IMR-90 (cell line): ENCODE results near the gene DOK6. TPM values are rescaled to one million over a fixed set of nuclear protein-coding genes. Genes with fewer than 3 reads are reported as not detected.

Experiments
- ATAC-seq: fragments of 200-7000 bp; cut with Tn5 transposase; 2 replicates; pipeline ENCODE4 v1.9.1; 2020; ENCODE audit warnings: low read depth, mild to moderate bottlenecking, moderate library complexity
- BruUV-seq: library from RNA; stranded (reverse); fragments of 400-500 nt; replicated peaks from 2 replicates; lab custom pipeline; 2021; lab: Mats Ljungman, UMichigan
- CTCF ChIA-PET: fragments of 300-600 bp; formaldehyde crosslinking; extraction: SDS; loops from one replicate; lab custom pipeline; 2021; ENCODE audit warnings: antibody characterized with exemption; lab: Yijun Ruan, JAX
- POLR2A ChIA-PET: fragments of 300-600 bp; sonication (Branson Sonifier 250); formaldehyde crosslinking; loops from one replicate; lab custom pipeline; 2022; ENCODE audit warnings: antibody characterized with exemption; ENCODE audit not compliant: unreplicated experiment; lab: Charles Lee
- DNase-seq: peaks from one replicate; pipeline ENCODE4 v3.0.0; 2013
- H2AFZ ChIP-seq: replicated peaks from 2 replicates; pipeline ENCODE3; 2013; ENCODE audit warnings: low read length, mild to moderate bottlenecking; ENCODE audit not compliant: poor library complexity
- H2AK5ac ChIP-seq: 2 replicates; pipeline ENCODE4 v1.6.1; 2013; ENCODE audit warnings: low read depth, low read length, inconsistent platforms
- H2AK9ac ChIP-seq: replicated peaks from 2 replicates; pipeline ENCODE3; 2013; ENCODE audit warnings: mild to moderate bottlenecking, low read depth, low read length, moderate library complexity; ENCODE audit not compliant: poor library complexity
- H2BK120ac ChIP-seq: 2 replicates; pipeline ENCODE4 v1.6.1; 2013; ENCODE audit warnings: low read depth, low read length, inconsistent platforms
- H2BK15ac ChIP-seq: 3 replicates; pipeline ENCODE4 v1.6.1; 2013; ENCODE audit warnings: low read depth, low read length, inconsistent platforms
- H2BK20ac ChIP-seq: 2 replicates; pipeline ENCODE4 v1.6.1; 2013; ENCODE audit warnings: low read depth, mild to moderate bottlenecking, inconsistent platforms, low read length, moderate library complexity
- H2BK5ac ChIP-seq: 2 replicates; pipeline ENCODE4 v1.6.1; 2013; ENCODE audit warnings: mild to moderate bottlenecking, low read depth, low read length, inconsistent platforms; ENCODE audit not compliant: poor library complexity, severe bottlenecking
- H3K14ac ChIP-seq: replicated peaks from 2 replicates; pipeline ENCODE4 v1.6.1; 2013; ENCODE audit warnings: low read depth, low read length, inconsistent platforms
- H3K18ac ChIP-seq: 2 replicates; pipeline ENCODE4 v1.6.1; 2013; ENCODE audit warnings: low read depth, low read length, control low read depth
- H3K23ac ChIP-seq: 2 replicates; pipeline ENCODE4 v1.6.1; 2013; ENCODE audit warnings: low read depth, low read length, inconsistent platforms
- H3K27ac ChIP-seq: 2 replicates; pipeline ENCODE4 v1.5.1; 2013; ENCODE audit warnings: mild to moderate bottlenecking, control low read depth, low read length; ENCODE audit not compliant: insufficient read depth
- H3K27me3 ChIP-seq: 2 replicates; pipeline ENCODE4 v1.6.1; 2013; ENCODE audit warnings: low read length; ENCODE audit not compliant: control insufficient read depth, insufficient read depth
- H3K36me3 ChIP-seq: 2 replicates; pipeline ENCODE4 v1.6.1; 2013; ENCODE audit warnings: low read length, mixed read lengths; ENCODE audit not compliant: control insufficient read depth, insufficient read depth
- H3K4ac ChIP-seq: 2 replicates; pipeline ENCODE4 v1.6.1; 2013; ENCODE audit warnings: low read depth, low read length, inconsistent platforms
- H3K4me1 ChIP-seq: 2 replicates; pipeline ENCODE4 v1.6.1; 2013; ENCODE audit warnings: low read length, mixed read lengths; ENCODE audit not compliant: control insufficient read depth, insufficient read depth
- H3K4me2 ChIP-seq: 2 replicates; pipeline ENCODE4 v1.6.1; 2013; ENCODE audit warnings: low read depth, mild to moderate bottlenecking, control low read depth, low read length, moderate library complexity
- H3K4me3 ChIP-seq: 2 replicates; pipeline ENCODE4 v1.5.1; 2013; ENCODE audit warnings: low read depth, mild to moderate bottlenecking, control low read depth, low read length, moderate library complexity; ENCODE audit not compliant: insufficient read depth
- H3K56ac ChIP-seq: 2 replicates; pipeline ENCODE4 v1.6.1; 2013; ENCODE audit warnings: low read length, inconsistent platforms; ENCODE audit not compliant: insufficient read depth; ENCODE audit errors: extremely low read depth
- H3K79me1 ChIP-seq, 2 experiments: 2 replicates each; pipeline ENCODE4 v1.6.1; 2013; ENCODE audit warnings: low read length in 2 of 2, inconsistent platforms in 1 of 2, low read depth in 1 of 2
- H3K9ac ChIP-seq: 2 replicates; pipeline ENCODE4 v1.6.1; 2013; ENCODE audit warnings: low read depth, low read length, control low read depth
- H3K9me1 ChIP-seq: 2 replicates; pipeline ENCODE4 v1.6.1; 2013; ENCODE audit warnings: low read length, inconsistent platforms; ENCODE audit not compliant: insufficient read depth
- H3K9me3 ChIP-seq: 2 replicates; pipeline ENCODE4 v1.6.1; 2013; ENCODE audit warnings: low read length; ENCODE audit not compliant: control insufficient read depth, insufficient read depth
- H4K20me1 ChIP-seq: 2 replicates; pipeline ENCODE4 v1.6.1; 2013; ENCODE audit warnings: low read length, inconsistent platforms; ENCODE audit not compliant: insufficient read depth
- H4K5ac ChIP-seq: 2 replicates; pipeline ENCODE4 v1.6.1; 2013; ENCODE audit warnings: mild to moderate bottlenecking, low read depth, low read length, control low read depth
- H4K8ac ChIP-seq, 2 experiments: 2 replicates each; pipeline ENCODE4 v1.6.1; 2013; ENCODE audit warnings: low read depth in 2 of 2, low read length in 2 of 2, control low read depth in 1 of 2, inconsistent platforms in 1 of 2
- H4K91ac ChIP-seq: 2 replicates; pipeline ENCODE4 v1.6.1; 2013; ENCODE audit warnings: low read depth, low read length, inconsistent platforms; ENCODE audit not compliant: insufficient read depth
- ELK1 ChIP-seq: fragments of 150-350 bp; IDR thresholded peaks from 2 replicates; pipeline ENCODE4 v1.6.1; 2016; ENCODE audit warnings: low read depth, mild to moderate bottlenecking, low read length, moderate library complexity, borderline replicate concordance
- WGBS, 2 experiments: methylation state at CpG; one replicate each; pipeline versions ENCODE4 v1.1.5 to v1.1.7; 2013; ENCODE audit warnings: missing lambda C conversion rate in 2 of 2; ENCODE audit not compliant: insufficient read length in 1 of 2; ENCODE audit errors: extremely low coverage in 2 of 2; 5-methylcytosine and 5-hydroxymethylcytosine counted together
- dilution Hi-C: fragments of 300-500 bp; cut with HindIII; formaldehyde crosslinking; loops from one replicate; pipeline ENCODE4 v1.14.3; 2018; ENCODE audit warnings: low sequenced_read_pairs; ENCODE audit not compliant: unreplicated experiment
- in situ Hi-C: fragments of 300-500 bp; cut with MboI; formaldehyde crosslinking; loops from 3 replicates; pipeline ENCODE4 v1.14.3; 2019; ENCODE audit warnings: low sequenced_read_pairs, inconsistent platforms, mixed read lengths
- intact Hi-C: fragments of 100-400 bp; cut with micrococcal nuclease; formaldehyde crosslinking; loops from 2 replicates; pipeline ENCODE4 v1.10.0; 2022
- polyA plus RNA-seq, 3 experiments: library from polyadenylated mRNA; depleted of rRNA; stranded (reverse); fragments of >200 nt; gene quantifications; 2 replicates each; pipeline ENCODE4 v1.2.3, GENCODE V29; 2012; ENCODE audit warnings: low replicate concordance in 1 of 3
- total RNA-seq: library from RNA; depleted of rRNA; stranded (reverse); fragments of >200 nt; gene quantifications from 2 replicates; pipeline ENCODE4 v1.2.3, GENCODE V29; 2012

Gene DOK6
- total and polyA plus RNA-seq, 2 of the 4 experiments (the other 2 are of a cell fraction): 1.9 to 2.7 TPM

DNA sequence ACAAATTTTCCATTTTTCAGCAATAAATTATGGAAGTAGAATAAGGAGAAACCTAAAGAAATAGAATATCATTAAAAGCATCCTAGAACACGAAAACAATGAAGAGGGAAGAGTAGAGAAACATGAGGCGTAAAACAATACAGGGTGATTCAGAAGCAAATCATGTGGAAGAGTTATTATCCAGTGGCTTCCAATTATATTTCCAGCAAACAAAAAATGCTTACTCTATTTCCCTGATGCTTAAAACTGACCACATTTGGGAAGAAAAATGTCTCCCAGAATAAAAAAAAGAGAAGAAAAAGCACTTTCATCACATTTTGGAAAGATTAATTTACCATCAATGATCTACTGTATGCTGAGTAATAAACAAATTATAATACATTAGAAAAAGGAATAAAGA is 354.4 kb downstream of the DOK6 start:
- H2AFZ ChIP-seq: no peak overlapping the region
- no peaks in the 10 kb centered on the region for H3K79me1 ChIP-seq
- no peak overlapping the region for H3K14ac ChIP-seq
- 0 out of 2 replicates have a peak, but pooled peaks cover 2% of the 10 kb centered on the region for H3K9me1 ChIP-seq
- H3K18ac ChIP-seq: no peak overlapping the region
- no peak for ATAC-seq
- no peak for DNase-seq
- H2AK5ac ChIP-seq: no peak overlapping the region
- ChIA-PET POLR2A (no interaction called here), CTCF (no interaction called here)
- H2AK9ac ChIP-seq: no peak overlapping the region
- no CpG with 5 or more reads among the region's 2 CpGs for WGBS, 2 experiments
- H3K9ac ChIP-seq: no peak overlapping the region
- H4K20me1 ChIP-seq: no peaks in the 10 kb centered on the region
- no TSS peak for BruUV-seq
- intact Hi-C loops: loop anchor here (10.0 kb wide), 1 partner anchor 320 kb away; no protein-coding TSS in a partner anchor
- H3K27me3 ChIP-seq: no peaks in the 10 kb centered on the region
- H3K9me3 ChIP-seq: no peaks in the 10 kb centered on the region
- in situ Hi-C loops: no loop called here
- dilution Hi-C loops: no loop called here
- H3K4me2 ChIP-seq: no peak overlapping the region
- TF ChIP-seq ELK1: no peak
- H3K56ac ChIP-seq: no peak overlapping the region
- H3K36me3 ChIP-seq: no peaks in the 10 kb centered on the region
- peaks cover 6% of the 10 kb centered on the region for H3K4me1 ChIP-seq
- no peak overlapping the region for H4K91ac ChIP-seq
- no peak overlapping the region for H3K4me3 ChIP-seq
- no peak overlapping the region for H2BK20ac ChIP-seq
- H2BK5ac ChIP-seq: no peak overlapping the region
- H3K23ac ChIP-seq: no peak overlapping the region
- H3K4ac ChIP-seq: no peak overlapping the region
- H4K8ac ChIP-seq: no peak overlapping the region
- no peak overlapping the region for H3K27ac ChIP-seq
- no peak overlapping the region for H4K5ac ChIP-seq
- H2BK120ac ChIP-seq: no peak overlapping the region
- H2BK15ac ChIP-seq: no peak overlapping the region
